ENCODE data around the gene LRRC8D. TPM values are rescaled to one million over a fixed set of nuclear protein-coding genes. Genes with fewer than 3 reads are reported as not detected.
"Not testable (repeated sequence)": the region's sequence is repeated elsewhere in the genome, so short reads cannot be mapped to it uniquely, and the experiment has no call there.

Gene LRRC8D
- total RNA-seq, 1 donor from 2014 or later, result 25.2 TPM

DNA sequence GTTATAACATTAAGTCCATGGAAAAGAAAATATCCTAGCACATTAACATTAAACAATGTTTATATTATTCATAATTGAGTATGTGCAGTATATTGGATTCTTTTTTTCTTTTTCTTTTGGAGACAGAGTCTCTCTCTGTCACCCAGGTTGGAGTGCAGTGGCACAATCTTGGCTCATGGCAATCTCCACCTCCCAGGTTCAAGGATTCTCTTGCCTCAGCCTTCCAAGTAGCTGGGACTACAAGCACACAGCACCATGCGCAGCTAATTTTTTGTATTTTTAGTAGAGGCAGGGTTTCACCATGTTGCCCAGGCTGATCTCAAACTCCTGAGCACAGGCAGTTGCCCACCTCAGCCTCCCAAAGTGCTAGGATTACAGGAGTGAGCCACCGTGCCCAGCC is 162.0 kb downstream of the LRRC8D start:
- DNase-seq (ENCODE audit: extremely low read depth, low read depth, low spot score), result not testable (repeated sequence)

DNA sequence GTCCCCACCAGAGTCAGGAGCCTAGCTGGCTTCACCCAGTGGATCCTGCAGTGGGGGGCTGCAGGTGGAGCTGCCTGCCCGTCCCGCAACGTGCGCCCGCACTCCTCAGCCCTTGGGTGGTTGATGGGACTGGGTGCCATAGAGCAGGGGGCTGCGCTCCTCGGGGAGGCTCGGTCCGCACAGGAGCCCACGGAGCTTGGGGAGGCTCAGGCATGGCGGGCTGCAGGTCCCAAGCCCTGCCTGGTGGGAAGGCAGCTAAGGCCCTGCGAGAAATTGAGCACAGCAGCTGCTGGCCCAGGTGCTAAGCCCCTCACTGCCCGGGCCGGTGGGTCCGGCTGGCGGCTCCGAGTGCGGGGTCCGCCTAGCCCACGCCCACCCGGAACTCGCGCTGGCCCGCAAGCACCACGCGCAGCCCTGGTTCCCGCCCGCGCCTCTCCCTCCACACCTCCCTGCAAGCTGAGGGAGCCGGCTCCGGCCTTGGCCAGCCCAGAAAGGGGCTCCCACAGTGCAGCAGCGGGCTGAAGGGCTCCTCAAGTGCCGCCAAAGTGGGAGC is 163.8 kb downstream of the LRRC8D start:
- not testable (repeated sequence) for DNase-seq (ENCODE audit: extremely low read depth, low read depth, low spot score)

DNA sequence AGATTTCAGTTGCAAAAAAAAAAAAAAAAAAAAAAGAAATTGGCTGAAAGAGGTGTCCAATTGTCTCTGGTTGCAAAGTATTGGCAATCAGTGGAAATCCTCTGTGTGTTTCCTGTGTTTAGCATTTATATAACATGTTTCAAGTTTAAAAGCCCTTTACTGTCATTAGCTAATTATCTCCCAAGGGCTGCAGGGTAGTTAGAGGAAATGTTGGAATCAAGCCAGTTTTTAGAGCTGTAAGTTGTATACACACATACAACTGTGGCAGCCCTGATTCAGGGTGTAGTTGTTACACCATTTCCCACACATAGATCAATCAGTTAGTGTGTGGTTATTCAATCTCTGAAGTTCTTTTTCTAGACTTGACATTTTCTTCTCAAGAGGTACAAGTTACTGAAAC is 165.2 kb downstream of the LRRC8D start:
- no peak for DNase-seq (ENCODE audit: extremely low read depth, low read depth, low spot score)

Other genes with a start within 250 kb of the LRRC8D start
- gene LRRC8C, start 187.9 kb upstream of the LRRC8D start, total RNA-seq, result 31.3 and 36.6 TPM in 2 replicates
- gene ZNF326, start 174.1 kb downstream of the LRRC8D start, total RNA-seq, result 8.4 and 16.8 TPM in 2 replicates